PFSK-1 (cell line): ENCODE results near the gene DDB1.

ENCODE experiments used
- POLR2AphosphoS5 ChIP-seq: IDR thresholded peaks from 2 replicates; pipeline ENCODE4 v1.6.1; 2012; ENCODE audit warnings: low read depth, mild to moderate bottlenecking, control low read depth, low read length, moderate library complexity
- SIN3A ChIP-seq: IDR thresholded peaks from 2 replicates; pipeline ENCODE4 v1.6.1; 2012; ENCODE audit warnings: mild to moderate bottlenecking, low read length, moderate library complexity, borderline replicate concordance; ENCODE audit not compliant: insufficient read depth
- TAF1 ChIP-seq: IDR thresholded peaks from 2 replicates; pipeline ENCODE4 v1.6.1; 2012; ENCODE audit warnings: low read length, control low read depth, borderline replicate concordance; ENCODE audit not compliant: insufficient read depth
- TF ChIP-seq, protein P1 (sequence below), 2 experiments: IDR thresholded peaks; 2 replicates each; pipeline versions ENCODE4 v1.6.1 to v1.8.0; 2011 to 2012; ENCODE audit warnings: low read depth in 2 of 2, low read length in 2 of 2, control low read depth in 1 of 2, inconsistent platforms in 1 of 2, mild to moderate bottlenecking in 1 of 2, moderate library complexity in 1 of 2; ENCODE audit not compliant: insufficient read depth in 1 of 2

GRCh38 chr11:61364012-61364675, 31.2 kb upstream of the DDB1 start:
- TF ChIP-seq SIN3A = no peak
- no peak for TF ChIP-seq POLR2AphosphoS5
- TF ChIP-seq TAF1 = no peak
- TF ChIP-seq, protein P1, sequence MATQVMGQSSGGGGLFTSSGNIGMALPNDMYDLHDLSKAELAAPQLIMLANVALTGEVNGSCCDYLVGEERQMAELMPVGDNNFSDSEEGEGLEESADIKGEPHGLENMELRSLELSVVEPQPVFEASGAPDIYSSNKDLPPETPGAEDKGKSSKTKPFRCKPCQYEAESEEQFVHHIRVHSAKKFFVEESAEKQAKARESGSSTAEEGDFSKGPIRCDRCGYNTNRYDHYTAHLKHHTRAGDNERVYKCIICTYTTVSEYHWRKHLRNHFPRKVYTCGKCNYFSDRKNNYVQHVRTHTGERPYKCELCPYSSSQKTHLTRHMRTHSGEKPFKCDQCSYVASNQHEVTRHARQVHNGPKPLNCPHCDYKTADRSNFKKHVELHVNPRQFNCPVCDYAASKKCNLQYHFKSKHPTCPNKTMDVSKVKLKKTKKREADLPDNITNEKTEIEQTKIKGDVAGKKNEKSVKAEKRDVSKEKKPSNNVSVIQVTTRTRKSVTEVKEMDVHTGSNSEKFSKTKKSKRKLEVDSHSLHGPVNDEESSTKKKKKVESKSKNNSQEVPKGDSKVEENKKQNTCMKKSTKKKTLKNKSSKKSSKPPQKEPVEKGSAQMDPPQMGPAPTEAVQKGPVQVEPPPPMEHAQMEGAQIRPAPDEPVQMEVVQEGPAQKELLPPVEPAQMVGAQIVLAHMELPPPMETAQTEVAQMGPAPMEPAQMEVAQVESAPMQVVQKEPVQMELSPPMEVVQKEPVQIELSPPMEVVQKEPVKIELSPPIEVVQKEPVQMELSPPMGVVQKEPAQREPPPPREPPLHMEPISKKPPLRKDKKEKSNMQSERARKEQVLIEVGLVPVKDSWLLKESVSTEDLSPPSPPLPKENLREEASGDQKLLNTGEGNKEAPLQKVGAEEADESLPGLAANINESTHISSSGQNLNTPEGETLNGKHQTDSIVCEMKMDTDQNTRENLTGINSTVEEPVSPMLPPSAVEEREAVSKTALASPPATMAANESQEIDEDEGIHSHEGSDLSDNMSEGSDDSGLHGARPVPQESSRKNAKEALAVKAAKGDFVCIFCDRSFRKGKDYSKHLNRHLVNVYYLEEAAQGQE (IDR thresholded peaks at IDR 0.05; ENCODE audit: insufficient read depth in 1 of 2, low read depth in 2 of 2, low read length in 2 of 2) = no peak
